ENCODE measurements around the gene GSG1L.

GSG1L gene

GRCh38 chr16:27759967-27760788 lies 303.3 kb downstream of the GSG1L start:
- Histone ChIP-seq H4K8ac (ENCODE audit: low read depth, low read length) (no peak overlapping the region), H2BK15ac (ENCODE audit: low read length) (peak overlapping the region; percentile 51), H3K14ac (ENCODE audit: low read length) (no peak overlapping the region), H2BK5ac (ENCODE audit: low read length) (no peak overlapping the region), H4K91ac (ENCODE audit: low read depth, low read length, poor library complexity) (no peak overlapping the region), H3K27me3 (ENCODE audit: control insufficient read depth in 3 of 3, insufficient read depth in 3 of 3, low read depth in 1 of 3, low read length in 3 of 3) (no peaks in the 10 kb centered on the region), H3K79me1 (ENCODE audit: low read depth, low read length) (no peaks in the 10 kb centered on the region), H2AFZ (ENCODE audit: low read length) (no peak overlapping the region), H2BK120ac (ENCODE audit: low read depth, low read length) (no peak overlapping the region), H3K4me3 (ENCODE audit: low read length in 2 of 2) (no peak overlapping the region), H3K36me3 (replicated peaks in 1 of 2; ENCODE audit: control insufficient read depth in 2 of 2, insufficient read depth in 2 of 2, low read length in 2 of 2) (peaks cover 12 to 40% of the 10 kb centered on the region in 2 donors), H3K9me3 (replicated peaks in 1 of 2; ENCODE audit: control insufficient read depth in 2 of 2, insufficient read depth in 1 of 2, low read depth in 1 of 2, low read length in 2 of 2) (peaks cover 2 to 17% of the 10 kb centered on the region in 2 donors), H3K4ac (ENCODE audit: low read length) (no peak overlapping the region), H3K4me2 (ENCODE audit: insufficient read depth, low read length, poor library complexity, severe bottlenecking) (no peak overlapping the region), H3K4me1 (ENCODE audit: control insufficient read depth in 2 of 2, insufficient read depth in 1 of 2, low read depth in 1 of 2, low read length in 2 of 2) (peaks cover 0 to 15% of the 10 kb centered on the region in 2 donors), H3K23ac (ENCODE audit: low read depth, low read length, poor library complexity) (no peak overlapping the region), H2AK5ac (ENCODE audit: low read depth, low read length) (peak overlapping the region; percentile 73), H3K9ac (ENCODE audit: low read depth, low read length, poor library complexity) (no peak overlapping the region), H2BK12ac (ENCODE audit: low read length) (no peak overlapping the region), H3K27ac (replicated peaks; ENCODE audit: low read length) (peak overlapping the region; percentile 46), H3K18ac (ENCODE audit: low read length) (no peak overlapping the region)
- no CpG with 5 or more reads among the region's 13 CpGs for WGBS, 2 donors (ENCODE audit: extremely low coverage in 2 of 2, insufficient read length in 2 of 2, insufficient replicate concordance in 1 of 2)
- no peak for DNase-seq (ENCODE audit: low spot score)

GRCh38 chr16:27759301-27759871 lies 304.1 kb downstream of the GSG1L start:
- no peaks in the 10 kb centered on the region for H3K27me3 ChIP-seq (ENCODE audit: control insufficient read depth in 3 of 3, insufficient read depth in 3 of 3, low read depth in 1 of 3, low read length in 3 of 3)
- no peak overlapping the region for H2AFZ ChIP-seq (ENCODE audit: low read length)
- DNase-seq (ENCODE audit: low spot score): no peak
- H2BK12ac ChIP-seq (ENCODE audit: low read length): peak overlapping the region; percentile 14
- no peak overlapping the region for H2BK5ac ChIP-seq (ENCODE audit: low read length)
- H3K27ac ChIP-seq (replicated peaks; ENCODE audit: low read length): peak overlapping the region; percentile 46
- H3K9me3 ChIP-seq (replicated peaks in 1 of 2; ENCODE audit: control insufficient read depth in 2 of 2, insufficient read depth in 1 of 2, low read depth in 1 of 2, low read length in 2 of 2): peaks cover 2 to 9% of the 10 kb centered on the region in 2 donors
- no peak overlapping the region for H3K23ac ChIP-seq (ENCODE audit: low read depth, low read length, poor library complexity)
- H3K4ac ChIP-seq (ENCODE audit: low read length): no peak overlapping the region
- H3K36me3 ChIP-seq (replicated peaks in 1 of 2; ENCODE audit: control insufficient read depth in 2 of 2, insufficient read depth in 2 of 2, low read length in 2 of 2): peaks cover 7 to 39% of the 10 kb centered on the region in 2 donors
- no peak overlapping the region for H3K4me2 ChIP-seq (ENCODE audit: insufficient read depth, low read length, poor library complexity, severe bottlenecking)
- H4K91ac ChIP-seq (ENCODE audit: low read depth, low read length, poor library complexity): no peak overlapping the region
- no peak overlapping the region for H2BK120ac ChIP-seq (ENCODE audit: low read depth, low read length)
- no peaks in the 10 kb centered on the region for H3K79me1 ChIP-seq (ENCODE audit: low read depth, low read length)
- H3K14ac ChIP-seq (ENCODE audit: low read length): peak overlapping the region; percentile 32
- H2BK15ac ChIP-seq (ENCODE audit: low read length): peak overlapping the region; percentile 51
- H3K9ac ChIP-seq (ENCODE audit: low read depth, low read length, poor library complexity): peak overlapping the region; percentile 5
- peak overlapping the region; percentile 73 for H2AK5ac ChIP-seq (ENCODE audit: low read depth, low read length)
- no CpG with 5 or more reads among the region's 9 CpGs for WGBS, 2 donors (ENCODE audit: extremely low coverage in 2 of 2, insufficient read length in 2 of 2, insufficient replicate concordance in 1 of 2)
- H3K4me1 ChIP-seq (ENCODE audit: control insufficient read depth in 2 of 2, insufficient read depth in 1 of 2, low read depth in 1 of 2, low read length in 2 of 2): peaks cover 0 to 15% of the 10 kb centered on the region in 2 donors
- H3K4me3 ChIP-seq (ENCODE audit: low read length in 2 of 2): no peak overlapping the region
- H3K18ac ChIP-seq (ENCODE audit: low read length): peak overlapping the region; percentile 86
- no peak overlapping the region for H4K8ac ChIP-seq (ENCODE audit: low read depth, low read length)

- Histone ChIP-seq H3K23ac (ENCODE audit: low read depth, low read length, poor library complexity) (no peak overlapping the region), H4K8ac (ENCODE audit: low read depth, low read length) (no peak overlapping the region), H2BK120ac (ENCODE audit: low read depth, low read length) (no peak overlapping the region), H3K9me3 (replicated peaks in 1 of 2; ENCODE audit: control insufficient read depth in 2 of 2, insufficient read depth in 1 of 2, low read depth in 1 of 2, low read length in 2 of 2) (peaks cover 0 to 2% of the 10 kb centered on the region in 2 donors), H2AK5ac (ENCODE audit: low read depth, low read length) (no peak overlapping the region), H3K27ac (replicated peaks; ENCODE audit: low read length) (no peak overlapping the region), H3K4me3 (ENCODE audit: low read length in 2 of 2) (no peak overlapping the region), H4K91ac (ENCODE audit: low read depth, low read length, poor library complexity) (no peak overlapping the region), H3K4me2 (ENCODE audit: insufficient read depth, low read length, poor library complexity, severe bottlenecking) (no peak overlapping the region), H3K36me3 (replicated peaks in 1 of 2; ENCODE audit: control insufficient read depth in 2 of 2, insufficient read depth in 2 of 2, low read length in 2 of 2) (peaks cover 7 to 40% of the 10 kb centered on the region in 2 donors), H3K4me1 (ENCODE audit: control insufficient read depth in 2 of 2, insufficient read depth in 1 of 2, low read depth in 1 of 2, low read length in 2 of 2) (peaks cover 0 to 15% of the 10 kb centered on the region in 2 donors), H2AFZ (ENCODE audit: low read length) (no peak overlapping the region), H3K14ac (ENCODE audit: low read length) (no peak overlapping the region), H3K79me1 (ENCODE audit: low read depth, low read length) (no peaks in the 10 kb centered on the region), H3K27me3 (ENCODE audit: control insufficient read depth in 3 of 3, insufficient read depth in 3 of 3, low read depth in 1 of 3, low read length in 3 of 3) (no peaks in the 10 kb centered on the region), H3K18ac (ENCODE audit: low read length) (no peak overlapping the region), H3K4ac (ENCODE audit: low read length) (no peak overlapping the region), H2BK15ac (ENCODE audit: low read length) (no peak overlapping the region), H2BK5ac (ENCODE audit: low read length) (no peak overlapping the region), H3K9ac (ENCODE audit: low read depth, low read length, poor library complexity) (no peak overlapping the region), H2BK12ac (ENCODE audit: low read length) (no peak overlapping the region)
- no CpG with 5 or more reads among the region's 2 CpGs for WGBS, 2 donors (ENCODE audit: extremely low coverage in 2 of 2, insufficient read length in 2 of 2, insufficient replicate concordance in 1 of 2)
- no peak for DNase-seq (ENCODE audit: low spot score)
These were observed 305.0 kb downstream of the GSG1L start for GRCh38 chr16:27758544-27758943.

- no peak overlapping the region for H3K27ac ChIP-seq (replicated peaks; ENCODE audit: low read length)
- no peaks in the 10 kb centered on the region for H3K27me3 ChIP-seq (ENCODE audit: control insufficient read depth in 3 of 3, insufficient read depth in 3 of 3, low read depth in 1 of 3, low read length in 3 of 3)
- no peak overlapping the region for H3K14ac ChIP-seq (ENCODE audit: low read length)
- H3K4me2 ChIP-seq (ENCODE audit: insufficient read depth, low read length, poor library complexity, severe bottlenecking): no peak overlapping the region
- H3K9me3 ChIP-seq (replicated peaks in 1 of 2; ENCODE audit: control insufficient read depth in 2 of 2, insufficient read depth in 1 of 2, low read depth in 1 of 2, low read length in 2 of 2): no peaks in the 10 kb centered on the region
- no peaks in the 10 kb centered on the region for H3K79me1 ChIP-seq (ENCODE audit: low read depth, low read length)
- no peak overlapping the region for H2BK12ac ChIP-seq (ENCODE audit: low read length)
- H2BK15ac ChIP-seq (ENCODE audit: low read length): no peak overlapping the region
- no peak overlapping the region for H3K18ac ChIP-seq (ENCODE audit: low read length)
- H2BK5ac ChIP-seq (ENCODE audit: low read length): no peak overlapping the region
- H3K4ac ChIP-seq (ENCODE audit: low read length): no peak overlapping the region
- no peak for DNase-seq (ENCODE audit: low spot score)
- no CpG with 5 or more reads among the region's 10 CpGs for WGBS, 2 donors (ENCODE audit: extremely low coverage in 2 of 2, insufficient read length in 2 of 2, insufficient replicate concordance in 1 of 2)
- H3K23ac ChIP-seq (ENCODE audit: low read depth, low read length, poor library complexity): no peak overlapping the region
- H3K4me3 ChIP-seq (ENCODE audit: low read length in 2 of 2): no peak overlapping the region
- no peak overlapping the region for H4K8ac ChIP-seq (ENCODE audit: low read depth, low read length)
- no peak overlapping the region for H4K91ac ChIP-seq (ENCODE audit: low read depth, low read length, poor library complexity)
- no peak overlapping the region for H2BK120ac ChIP-seq (ENCODE audit: low read depth, low read length)
- peaks cover 0 to 29% of the 10 kb centered on the region in 2 donors for H3K36me3 ChIP-seq (replicated peaks in 1 of 2; ENCODE audit: control insufficient read depth in 2 of 2, insufficient read depth in 2 of 2, low read length in 2 of 2)
- H3K4me1 ChIP-seq (ENCODE audit: control insufficient read depth in 2 of 2, insufficient read depth in 1 of 2, low read depth in 1 of 2, low read length in 2 of 2): peaks cover 0 to 15% of the 10 kb centered on the region in 2 donors
- no peak overlapping the region for H2AFZ ChIP-seq (ENCODE audit: low read length)
- H3K9ac ChIP-seq (ENCODE audit: low read depth, low read length, poor library complexity): no peak overlapping the region
- H2AK5ac ChIP-seq (ENCODE audit: low read depth, low read length): no peak overlapping the region
These were observed 307.1 kb downstream of the GSG1L start for GRCh38 chr16:27756206-27756970.
